GM12878 (cell line): Measurements from ENCODE around the gene RHNO1. TPM values are rescaled to one million over a fixed set of nuclear protein-coding genes. Genes with fewer than 3 reads are reported as not detected.

Experiments
- CREB1 ChIP-seq: IDR thresholded peaks from 2 replicates; pipeline ENCODE4 v1.6.1; 2012; ENCODE audit warnings: low read depth, mild to moderate bottlenecking, inconsistent platforms
- DPF2 ChIP-seq: fragments of 450-650 bp; IDR thresholded peaks from 2 replicates; pipeline ENCODE4 v1.6.1; 2017; ENCODE audit warnings: mild to moderate bottlenecking
- FOXM1 ChIP-seq: IDR thresholded peaks from 2 replicates; pipeline ENCODE4 v1.6.1; 2012; ENCODE audit warnings: low read depth, mild to moderate bottlenecking, inconsistent platforms, low read length, moderate library complexity
- HDAC6 ChIP-seq: fragments of 200-600 bp; sonication (generic); IDR thresholded peaks from one replicate; pipeline ENCODE4 v1.8.0; 2017; ENCODE audit warnings: antibody characterized with exemption; ENCODE audit not compliant: unreplicated experiment
- KLF5 ChIP-seq: fragments of 450-650 bp; IDR thresholded peaks from 2 replicates; pipeline ENCODE4 v1.6.1; 2014; ENCODE audit warnings: mild to moderate bottlenecking; ENCODE audit not compliant: partially characterized antibody
- NBN ChIP-seq: fragments of 450-650 bp; IDR thresholded peaks from 2 replicates; pipeline ENCODE4 v1.6.1; 2016
- NKRF ChIP-seq: fragments of 450-650 bp; conservative IDR thresholded peaks from 2 replicates; pipeline ENCODE4 v1.6.1; 2017; ENCODE audit warnings: mild to moderate bottlenecking, moderate library complexity
- PAX5 ChIP-seq: IDR thresholded peaks from 2 replicates; pipeline ENCODE4 v1.6.1; 2011; ENCODE audit warnings: low read depth, low read length, borderline replicate concordance
- POLR2AphosphoS5 ChIP-seq: IDR thresholded peaks from 2 replicates; pipeline ENCODE4 v1.6.1; 2011; ENCODE audit warnings: mild to moderate bottlenecking, low read length, inconsistent platforms
- POU2F2 ChIP-seq: IDR thresholded peaks from 3 replicates; pipeline ENCODE4 v1.6.1; 2011; ENCODE audit warnings: low read depth, mild to moderate bottlenecking, low read length, borderline replicate concordance
- RAD51 ChIP-seq: fragments of 450-650 bp; IDR thresholded peaks from 2 replicates; pipeline ENCODE4 v1.6.1; 2016; ENCODE audit warnings: moderate library complexity, mild to moderate bottlenecking, inconsistent platforms
- RELA ChIP-seq: fragments of 450-650 bp; IDR thresholded peaks from 2 replicates; pipeline ENCODE4 v1.8.0; 2014; ENCODE audit warnings: borderline replicate concordance; ENCODE audit not compliant: partially characterized antibody
- RUNX3 ChIP-seq: IDR thresholded peaks from 2 replicates; pipeline ENCODE4 v1.6.1; 2012; ENCODE audit warnings: low read length, inconsistent platforms
- SIN3A ChIP-seq: IDR thresholded peaks from 2 replicates; pipeline ENCODE4 v1.6.1; 2012; ENCODE audit warnings: low read depth, low read length, improper control_type of control experiment
- SP1 ChIP-seq: IDR thresholded peaks from one replicate; pipeline ENCODE4 v1.6.1; 2011; ENCODE audit warnings: low read depth, low read length
- SPI1 ChIP-seq: IDR thresholded peaks from 2 replicates; pipeline ENCODE4 v1.6.1; 2011; ENCODE audit warnings: low read depth, mild to moderate bottlenecking, low read length, moderate library complexity, borderline replicate concordance; ENCODE audit not compliant: insufficient read depth
- TAF1 ChIP-seq: IDR thresholded peaks from 2 replicates; pipeline ENCODE4 v1.6.1; 2011; ENCODE audit warnings: mild to moderate bottlenecking, low read depth, low read length, borderline replicate concordance
- YY1 ChIP-seq: IDR thresholded peaks from 2 replicates; pipeline ENCODE4 v1.6.1; 2011; ENCODE audit warnings: low read depth, mild to moderate bottlenecking, low read length
- ZNF274 ChIP-seq: IDR thresholded peaks from one replicate; pipeline ENCODE4 v1.8.0; 2011; ENCODE audit not compliant: insufficient read length, insufficient read depth
- ZNF592 ChIP-seq: fragments of 450-650 bp; IDR thresholded peaks from 2 replicates; pipeline ENCODE4 v1.6.1; 2017; ENCODE audit warnings: mild to moderate bottlenecking, moderate library complexity
- ZNF622 ChIP-seq: fragments of 450-650 bp; IDR thresholded peaks from 2 replicates; pipeline ENCODE4 v1.6.1; 2017; ENCODE audit warnings: mild to moderate bottlenecking, inconsistent platforms
- polyA plus RNA-seq, 11 experiments: library from polyadenylated mRNA; depleted of rRNA in 4 of 11; unstranded in 6 of 11; stranded (reverse) in 5 of 11; fragments of >200 nt; fragmentation: Nextera tagmentation in 4 of 11; fragmentation: Illumina TruSeq in 1 of 11; extraction: Ambion mirVana in 4 of 11; extraction: Trizol in 1 of 11; gene quantifications; 1 replicate in 1 of 11; 2 replicates in 10 of 11; pipeline versions ENCODE4 v1.2.1 to v1.2.3, GENCODE V29; 2011 to 2016; ENCODE audit warnings: inconsistent platforms in 2 of 11, missing spikeins in 2 of 11, low read depth in 1 of 11
- total RNA-seq, 4 experiments: library from RNA; depleted of rRNA in 3 of 4; stranded (reverse); fragments of >200 nt in 3 of 4; fragmentation: Illumina TruSeq in 1 of 4; extraction: Trizol in 1 of 4; gene quantifications; 2 replicates each; pipeline versions ENCODE4 v1.2.1 to v1.2.3, GENCODE V29; 2013 to 2021
- TF ChIP-seq, protein P1 (sequence below): IDR thresholded peaks from 2 replicates; pipeline ENCODE4 v1.6.1; 2011; ENCODE audit warnings: borderline replicate concordance, low read depth, mild to moderate bottlenecking, moderate library complexity, mixed read lengths, low read length; ENCODE audit not compliant: insufficient read depth; ENCODE audit errors: extremely low read length
- TF ChIP-seq, protein P2 (sequence below): fragments of 450-650 bp; IDR thresholded peaks from 2 replicates; pipeline ENCODE4 v1.6.1; 2014; ENCODE audit warnings: mild to moderate bottlenecking

The RHNO1 gene
- total and polyA plus RNA-seq, 10 of the 15 experiments (the other 5 are each of a cell fraction or from before 2014, with no cell fraction given), result 27.9 to 91.6 (median 49.3) TPM

- TF ChIP-seq, protein P1, sequence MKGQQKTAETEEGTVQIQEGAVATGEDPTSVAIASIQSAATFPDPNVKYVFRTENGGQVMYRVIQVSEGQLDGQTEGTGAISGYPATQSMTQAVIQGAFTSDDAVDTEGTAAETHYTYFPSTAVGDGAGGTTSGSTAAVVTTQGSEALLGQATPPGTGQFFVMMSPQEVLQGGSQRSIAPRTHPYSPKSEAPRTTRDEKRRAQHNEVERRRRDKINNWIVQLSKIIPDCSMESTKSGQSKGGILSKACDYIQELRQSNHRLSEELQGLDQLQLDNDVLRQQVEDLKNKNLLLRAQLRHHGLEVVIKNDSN, result peak; percentile 93
- TF ChIP-seq NBN (peak; percentile 50; the same call in 1 of the 2 replicates), PAX5 (peak; percentile 55; the same call in 1 of the 2 replicates), NKRF (peak; percentile 92), RAD51 (peak; percentile 96), POLR2AphosphoS5 (peak; percentile 61; the same call in 1 of the 2 replicates), ZNF274 (no peak), FOXM1 (no peak), SPI1 (no peak; the same call in 1 of the 2 replicates), POU2F2 (no peak; the same call in 2 of the 3 replicates), ZNF622 (no peak), RUNX3 (peak; percentile 71), DPF2 (peak; percentile 49; the same call in 1 of the 2 replicates), SIN3A (peak; percentile 89), CREB1 (0 out of 2 replicates have a peak, but pooled peaks have one; percentile 30), HDAC6 (no peak), KLF5 (peak; percentile 67), RELA (peak; percentile 10), YY1 (peak; percentile 94), TAF1 (peak; percentile 78), ZNF592 (0 out of 2 replicates have a peak, but pooled peaks have one; percentile 18), SP1 (peak; percentile 41)
- TF ChIP-seq, protein P2, sequence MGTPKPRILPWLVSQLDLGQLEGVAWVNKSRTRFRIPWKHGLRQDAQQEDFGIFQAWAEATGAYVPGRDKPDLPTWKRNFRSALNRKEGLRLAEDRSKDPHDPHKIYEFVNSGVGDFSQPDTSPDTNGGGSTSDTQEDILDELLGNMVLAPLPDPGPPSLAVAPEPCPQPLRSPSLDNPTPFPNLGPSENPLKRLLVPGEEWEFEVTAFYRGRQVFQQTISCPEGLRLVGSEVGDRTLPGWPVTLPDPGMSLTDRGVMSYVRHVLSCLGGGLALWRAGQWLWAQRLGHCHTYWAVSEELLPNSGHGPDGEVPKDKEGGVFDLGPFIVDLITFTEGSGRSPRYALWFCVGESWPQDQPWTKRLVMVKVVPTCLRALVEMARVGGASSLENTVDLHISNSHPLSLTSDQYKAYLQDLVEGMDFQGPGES, result peak; percentile 23; the same call in 1 of the 2 replicates
Observed at GRCh38 chr12:2877047-2877952, at the start of gene RHNO1, which contains the start of gene FOXM1 (continued).
